ENCODE measurements around the gene LRRC41.
"Not testable (repeated sequence)": the region's sequence is repeated elsewhere in the genome, so short reads cannot be mapped to it uniquely, and the experiment has no call there.

Gene LRRC41, protein sequence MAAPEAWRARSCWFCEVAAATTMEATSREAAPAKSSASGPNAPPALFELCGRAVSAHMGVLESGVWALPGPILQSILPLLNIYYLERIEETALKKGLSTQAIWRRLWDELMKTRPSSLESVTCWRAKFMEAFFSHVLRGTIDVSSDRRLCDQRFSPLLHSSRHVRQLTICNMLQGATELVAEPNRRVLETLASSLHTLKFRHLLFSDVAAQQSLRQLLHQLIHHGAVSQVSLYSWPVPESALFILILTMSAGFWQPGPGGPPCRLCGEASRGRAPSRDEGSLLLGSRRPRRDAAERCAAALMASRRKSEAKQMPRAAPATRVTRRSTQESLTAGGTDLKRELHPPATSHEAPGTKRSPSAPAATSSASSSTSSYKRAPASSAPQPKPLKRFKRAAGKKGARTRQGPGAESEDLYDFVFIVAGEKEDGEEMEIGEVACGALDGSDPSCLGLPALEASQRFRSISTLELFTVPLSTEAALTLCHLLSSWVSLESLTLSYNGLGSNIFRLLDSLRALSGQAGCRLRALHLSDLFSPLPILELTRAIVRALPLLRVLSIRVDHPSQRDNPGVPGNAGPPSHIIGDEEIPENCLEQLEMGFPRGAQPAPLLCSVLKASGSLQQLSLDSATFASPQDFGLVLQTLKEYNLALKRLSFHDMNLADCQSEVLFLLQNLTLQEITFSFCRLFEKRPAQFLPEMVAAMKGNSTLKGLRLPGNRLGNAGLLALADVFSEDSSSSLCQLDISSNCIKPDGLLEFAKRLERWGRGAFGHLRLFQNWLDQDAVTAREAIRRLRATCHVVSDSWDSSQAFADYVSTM

DNA sequence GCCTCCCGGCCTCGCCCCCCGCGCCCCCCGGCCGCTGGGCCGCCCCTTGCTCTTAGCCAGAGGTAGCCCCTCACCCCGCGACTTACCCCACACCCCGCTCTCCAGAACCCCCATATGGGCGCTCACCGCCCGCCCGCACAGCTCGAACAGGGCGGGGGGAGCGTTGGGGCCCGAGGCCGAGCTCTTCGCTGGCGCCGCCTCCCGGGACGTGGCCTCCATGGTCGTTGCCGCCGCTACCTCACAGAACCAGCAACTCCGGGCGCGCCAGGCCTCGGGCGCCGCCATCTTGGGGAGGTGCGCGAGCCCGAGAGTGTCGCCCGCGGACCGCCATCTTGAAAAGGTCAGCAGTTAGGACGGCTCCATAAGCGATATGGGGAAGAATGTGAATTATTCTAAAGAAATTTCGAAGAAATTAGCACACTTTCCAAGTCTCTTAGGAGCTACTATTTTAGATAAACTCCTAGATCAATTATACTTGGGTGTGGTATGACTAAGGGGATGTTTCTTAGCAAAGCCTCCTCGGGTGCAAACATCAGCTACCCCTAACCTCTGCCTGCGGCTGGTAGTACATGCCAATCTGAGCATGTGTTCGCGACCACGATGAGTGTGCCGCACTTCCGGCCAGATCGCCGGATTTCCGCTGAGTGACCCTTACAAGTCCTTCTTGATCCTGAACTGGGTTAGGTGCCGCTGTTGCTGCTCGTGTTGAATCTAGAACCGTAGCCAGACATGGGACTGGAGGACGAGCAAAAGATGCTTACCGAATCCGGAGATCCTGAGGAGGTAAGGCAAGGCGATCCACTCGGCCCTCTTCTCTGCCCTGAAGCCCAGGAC lies at the start of gene LRRC41, which contains the start of gene UQCRH:
TSS of gene LRRC41 (minus strand) at position 579 of the 834 bp plus-strand sequence. CDS start at position 285, 294 bp downstream.
TSS of gene UQCRH (plus strand) at position 661 of the 834 bp plus-strand sequence. CDS start at position 730, 69 bp downstream.
- peak; percentile 89 for DNase-seq (ENCODE audit: low read depth)

DNA sequence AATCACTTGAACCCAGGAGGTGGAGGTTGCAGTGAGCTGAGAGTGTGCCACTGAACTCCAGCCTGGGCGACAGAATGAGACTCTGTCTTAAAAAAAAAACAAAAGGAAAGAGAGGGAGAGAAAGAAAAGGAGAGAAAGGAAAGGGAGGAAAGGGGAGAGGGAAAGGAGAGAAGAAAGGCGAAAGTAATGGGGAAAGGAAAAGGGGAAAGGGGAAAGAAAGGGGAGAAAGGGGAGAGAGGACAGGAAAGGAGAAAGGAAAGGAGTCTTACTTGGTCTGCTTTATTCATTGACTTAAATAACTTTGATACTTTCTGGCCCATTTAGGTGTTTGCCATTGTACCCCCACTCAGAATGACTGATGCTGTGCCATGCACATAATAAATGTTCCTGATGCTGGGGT lies 48.9 kb upstream of the LRRC41 start:
- DNase-seq (ENCODE audit: low read depth), result no peak

DNA sequence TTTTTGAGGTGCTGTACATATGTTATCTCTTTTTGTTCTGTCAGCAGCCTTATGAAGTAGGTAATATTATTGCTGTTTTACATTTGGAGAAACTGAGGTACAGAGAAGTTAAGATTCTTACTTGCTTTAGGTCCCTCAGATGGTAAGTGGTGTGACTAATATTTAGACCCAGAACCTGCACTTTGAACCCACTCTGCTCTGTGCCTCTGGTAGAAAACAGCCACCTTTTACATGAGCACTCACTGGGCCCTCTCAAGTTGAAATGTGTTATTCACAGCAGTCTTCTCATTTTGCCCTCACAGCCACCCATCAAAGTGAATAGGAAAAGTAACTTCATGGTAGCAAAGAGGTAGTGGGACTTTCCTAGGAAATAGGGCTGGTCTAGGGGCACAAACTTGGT lies 41.9 kb upstream of the LRRC41 start:
- DNase-seq (ENCODE audit: low read depth), result no peak

DNA sequence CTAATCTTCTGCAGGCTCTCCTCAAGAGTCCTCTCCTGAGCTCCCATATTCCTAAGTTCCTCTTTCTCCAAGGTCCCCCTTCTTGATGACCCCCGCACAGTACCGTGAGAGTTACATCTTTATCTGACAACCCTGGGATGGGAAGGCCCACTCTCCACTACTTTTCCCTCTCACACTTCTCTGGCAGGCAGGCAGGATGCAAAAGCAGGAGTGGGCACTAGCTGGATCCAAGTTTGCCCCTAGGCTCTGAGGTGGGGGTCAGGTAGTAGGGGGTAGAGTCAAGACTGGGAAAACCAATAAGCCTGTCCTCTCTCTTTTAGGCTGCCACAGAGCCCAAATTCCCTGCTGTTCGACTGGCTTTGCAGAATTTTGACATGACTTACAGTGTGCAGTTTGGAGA lies 41.1 kb upstream of the LRRC41 start:
- no peak for DNase-seq (ENCODE audit: low read depth)

DNA sequence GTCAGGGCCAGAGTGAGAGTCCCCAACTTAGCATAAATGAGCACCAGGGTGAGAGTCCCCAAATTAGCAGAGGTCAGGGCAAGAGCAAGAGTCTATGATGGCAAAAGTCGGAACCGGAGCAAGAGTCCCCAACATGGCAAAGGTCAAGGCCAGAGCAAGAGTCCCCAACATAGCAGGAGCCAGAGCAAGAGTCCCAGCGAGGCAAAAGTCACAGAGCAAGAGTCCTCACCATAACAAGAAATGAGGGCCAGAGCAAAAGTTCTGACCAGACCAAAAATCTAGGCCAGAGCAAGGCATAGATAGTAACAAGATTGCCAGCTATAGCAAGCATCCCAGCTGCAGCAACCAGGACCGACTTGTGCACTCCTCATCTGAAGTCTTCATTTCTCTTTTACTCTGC lies 40.3 kb upstream of the LRRC41 start:
- no peak for DNase-seq (ENCODE audit: low read depth)

DNA sequence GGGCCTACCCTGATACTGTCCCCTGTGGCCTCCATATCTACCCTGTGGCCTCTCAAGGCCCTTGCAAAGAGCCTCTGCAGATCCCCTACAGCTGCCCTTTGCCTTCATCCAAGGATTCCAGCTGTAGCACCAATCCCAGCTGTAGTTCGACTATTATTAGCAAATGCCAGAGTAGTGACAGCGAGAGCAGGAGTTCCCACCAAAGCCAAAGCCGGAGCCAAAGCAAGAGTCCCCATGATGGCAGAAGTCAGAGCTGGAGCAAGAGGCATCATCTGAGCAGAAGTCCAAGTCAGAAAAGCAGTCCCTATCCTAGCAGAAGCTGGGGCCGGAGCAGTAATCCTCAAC lies 39.9 kb upstream of the LRRC41 start:
- no peak for DNase-seq (ENCODE audit: low read depth)

DNA sequence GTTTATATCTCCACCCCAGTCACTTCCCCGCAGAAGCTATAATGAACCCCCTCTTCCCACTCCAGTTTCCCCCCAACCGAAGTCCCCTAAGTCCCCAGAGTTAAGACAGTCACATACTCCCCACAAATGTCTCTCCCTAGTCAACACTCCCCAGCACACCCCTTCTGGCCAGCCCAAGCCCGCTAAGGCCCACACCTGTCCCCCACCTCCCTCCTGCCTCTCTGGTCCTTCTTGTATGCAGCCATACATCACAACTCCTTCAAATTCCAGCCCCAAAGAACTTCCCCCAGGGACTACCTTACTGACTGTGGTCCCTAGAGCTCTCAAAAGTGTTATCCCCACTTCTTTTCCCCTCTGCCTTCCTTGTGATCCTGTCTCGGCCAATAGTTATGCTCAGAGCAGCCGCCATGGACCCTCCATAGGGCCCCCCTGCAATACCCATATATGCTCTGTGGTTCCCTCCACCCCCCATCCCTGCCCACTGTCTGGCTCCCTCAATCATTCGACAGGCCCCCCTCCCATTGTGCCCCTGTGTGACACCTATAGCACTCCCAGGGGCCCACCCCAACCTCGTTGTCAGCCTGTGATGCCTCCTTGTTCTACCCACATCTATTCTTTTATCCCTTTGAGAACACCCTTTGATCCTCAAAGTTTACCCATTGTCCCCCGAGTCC lies 39.4 kb upstream of the LRRC41 start:
- DNase-seq (ENCODE audit: low read depth), result no peak

DNA sequence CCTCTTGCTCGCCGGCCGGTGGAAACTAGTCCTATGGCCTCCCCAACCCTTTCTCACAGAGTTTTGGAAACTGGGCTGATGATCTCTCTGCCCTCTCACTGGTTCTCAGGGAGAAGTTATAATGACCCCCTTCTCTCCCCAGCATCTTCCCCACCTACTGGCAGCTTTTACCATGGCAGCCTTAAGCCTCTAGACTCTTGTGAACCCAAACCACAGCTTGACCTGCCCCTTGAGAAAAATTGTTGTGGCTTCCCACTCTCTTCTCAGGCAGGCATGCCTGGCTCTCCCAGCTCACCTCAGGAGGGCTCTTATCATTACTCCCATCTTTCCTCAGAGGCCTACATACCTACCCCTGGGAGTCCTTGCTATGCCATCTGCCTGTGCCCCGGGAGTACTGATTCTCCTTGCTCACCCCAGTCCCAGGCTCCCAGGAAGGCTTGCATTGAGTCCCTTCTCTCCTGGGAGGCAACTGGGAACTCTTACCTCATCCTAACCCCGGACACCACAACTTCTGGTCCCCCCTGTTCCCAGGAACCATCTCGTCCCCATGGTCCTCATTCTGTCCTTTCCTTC lies 38.8 kb upstream of the LRRC41 start:
- no peak for DNase-seq (ENCODE audit: low read depth)

DNA sequence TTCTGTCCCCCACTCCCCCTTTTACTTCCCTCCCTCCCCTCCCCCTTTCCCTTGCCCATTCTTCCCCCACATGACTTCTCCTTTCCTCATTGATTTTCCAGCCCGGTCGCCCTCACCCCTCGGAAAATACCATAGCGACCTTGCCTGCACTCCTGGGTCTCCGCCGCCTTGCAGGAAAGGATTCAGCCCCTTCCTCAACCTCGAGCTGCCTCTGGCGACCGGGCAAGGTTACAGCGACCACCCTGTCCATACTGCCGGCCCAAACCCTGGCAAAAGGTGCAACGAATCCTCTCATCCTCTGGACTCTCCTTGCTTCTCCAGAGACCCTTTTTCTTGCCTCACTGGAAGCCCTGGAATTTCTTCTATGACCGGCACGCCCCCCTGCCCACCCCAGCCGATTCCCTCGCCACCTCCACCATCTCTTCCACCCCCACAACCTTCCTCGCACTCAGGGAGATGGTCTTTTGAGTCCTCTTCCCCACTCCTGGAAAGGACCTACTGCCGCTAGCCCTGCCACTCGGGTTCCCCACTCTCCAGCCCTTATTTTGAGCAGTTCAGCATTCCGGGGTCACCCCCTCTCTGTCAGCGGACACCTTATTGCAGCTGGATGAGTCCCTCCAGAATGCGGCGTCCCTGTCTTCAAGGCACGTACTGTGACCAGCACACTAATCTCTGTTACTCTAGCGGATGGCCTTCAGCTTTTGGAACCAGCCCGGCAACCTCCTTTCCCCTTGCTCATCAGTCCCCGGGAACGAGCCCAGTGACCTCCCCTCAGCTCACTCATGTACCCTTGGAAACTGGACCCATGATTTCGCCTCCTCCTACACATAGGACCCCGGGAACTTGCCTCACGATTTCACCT lies 38.0 kb upstream of the LRRC41 start:
- no peak for DNase-seq (ENCODE audit: low read depth)

DNA sequence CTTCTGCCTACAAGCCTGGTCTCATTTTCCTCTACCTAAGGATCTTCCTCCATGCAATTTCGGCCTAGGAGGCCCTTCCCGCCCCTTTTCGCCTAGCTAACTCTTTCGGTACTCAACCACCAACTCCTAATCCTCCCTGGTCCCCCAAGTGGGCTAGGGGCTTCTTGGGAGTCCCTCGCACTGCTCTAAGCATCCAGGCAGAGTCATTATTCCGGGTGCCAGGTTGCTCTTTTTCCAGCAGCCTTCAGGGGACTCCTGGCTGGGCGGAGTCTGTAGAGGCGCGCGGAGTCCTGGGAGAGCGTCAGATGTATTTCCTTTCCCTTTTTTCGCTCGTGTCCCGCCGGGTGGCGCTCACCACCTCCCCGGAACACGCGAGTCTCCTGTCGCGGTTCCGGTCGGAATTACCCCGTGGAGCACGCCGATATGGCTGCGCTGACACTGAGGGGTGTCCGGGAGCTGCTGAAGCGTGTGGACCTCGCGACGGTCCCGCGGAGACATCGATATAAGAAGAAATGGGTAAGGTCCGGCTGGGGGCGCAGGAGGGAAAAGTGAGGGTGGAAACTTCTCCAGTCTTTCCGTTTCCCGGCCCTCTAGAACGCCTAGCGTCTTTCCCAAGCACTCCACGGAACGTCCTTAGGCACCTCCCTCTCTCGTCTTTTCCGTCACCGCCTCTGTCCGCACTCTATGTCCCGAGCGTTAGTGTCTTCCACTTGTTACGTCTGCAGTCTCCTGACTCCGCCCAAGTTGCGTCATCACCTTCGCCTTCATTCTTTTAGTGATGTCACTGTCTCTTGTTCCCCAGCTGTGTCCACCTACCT lies 37.2 kb upstream of the LRRC41 start, which contains the start of gene NSUN4:
TSS of gene NSUN4 (plus strand) at position 404 of the 818 bp plus-strand sequence. CDS start at position 424, 20 bp downstream.
- DNase-seq (ENCODE audit: low read depth), result peak; percentile 70

DNA sequence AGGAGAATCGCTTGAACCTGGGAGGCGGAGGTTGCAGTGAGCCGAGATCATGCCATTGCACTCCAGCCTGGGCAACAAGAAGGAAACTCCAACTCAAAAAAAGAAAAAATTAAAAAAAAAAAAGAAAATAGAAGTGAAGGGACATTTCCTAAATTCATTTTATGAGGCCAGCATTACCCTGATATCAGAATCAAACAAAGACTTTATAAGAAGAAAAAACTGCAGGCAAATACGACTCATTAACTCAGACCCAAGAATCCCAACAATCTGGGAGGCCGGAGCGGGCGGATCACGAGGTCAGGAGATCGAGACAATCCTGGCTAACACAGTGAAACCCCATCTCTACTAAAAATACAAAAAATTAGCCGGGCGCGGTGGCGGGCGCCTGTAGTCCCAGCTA lies 34.0 kb upstream of the LRRC41 start:
- not testable (repeated sequence) for DNase-seq (ENCODE audit: low read depth)

DNA sequence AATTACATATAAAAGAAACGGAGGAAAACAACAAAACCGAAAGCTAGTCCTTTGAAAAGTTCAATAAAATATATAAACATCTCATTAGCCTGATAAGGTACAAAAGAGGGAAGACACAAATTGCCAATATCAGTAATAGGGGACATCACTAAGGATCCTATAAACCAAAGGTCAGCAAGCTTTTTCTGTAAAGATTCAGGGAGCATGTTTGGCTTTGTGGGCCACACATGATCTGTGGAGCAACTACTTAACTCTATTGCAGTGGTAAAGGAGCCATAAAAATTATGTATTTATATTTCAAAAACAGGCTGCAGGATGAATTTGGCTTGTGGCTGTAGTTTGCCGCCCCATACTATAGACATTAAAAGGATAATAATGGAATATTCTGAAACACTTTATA lies 31.7 kb upstream of the LRRC41 start:
- no peak for DNase-seq (ENCODE audit: low read depth)

DNA sequence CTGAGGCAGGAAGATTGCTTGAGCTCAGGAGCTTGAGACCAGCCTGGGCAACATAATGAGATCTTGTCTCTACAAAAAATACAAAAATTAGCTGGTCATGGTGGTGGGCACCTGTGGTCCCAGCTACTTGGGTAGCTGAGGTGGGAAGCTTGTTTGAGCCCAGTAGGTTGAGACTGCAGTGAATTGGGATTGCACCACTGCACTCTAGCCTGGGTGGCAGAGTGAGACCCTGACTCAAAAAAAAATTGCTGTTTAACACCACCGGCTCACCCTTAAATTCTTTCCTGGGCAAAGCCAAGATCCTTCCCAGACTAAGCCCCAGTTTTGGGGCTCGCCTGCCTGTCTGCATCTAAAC lies 30.6 kb upstream of the LRRC41 start:
- DNase-seq (ENCODE audit: low read depth), result no peak

DNA sequence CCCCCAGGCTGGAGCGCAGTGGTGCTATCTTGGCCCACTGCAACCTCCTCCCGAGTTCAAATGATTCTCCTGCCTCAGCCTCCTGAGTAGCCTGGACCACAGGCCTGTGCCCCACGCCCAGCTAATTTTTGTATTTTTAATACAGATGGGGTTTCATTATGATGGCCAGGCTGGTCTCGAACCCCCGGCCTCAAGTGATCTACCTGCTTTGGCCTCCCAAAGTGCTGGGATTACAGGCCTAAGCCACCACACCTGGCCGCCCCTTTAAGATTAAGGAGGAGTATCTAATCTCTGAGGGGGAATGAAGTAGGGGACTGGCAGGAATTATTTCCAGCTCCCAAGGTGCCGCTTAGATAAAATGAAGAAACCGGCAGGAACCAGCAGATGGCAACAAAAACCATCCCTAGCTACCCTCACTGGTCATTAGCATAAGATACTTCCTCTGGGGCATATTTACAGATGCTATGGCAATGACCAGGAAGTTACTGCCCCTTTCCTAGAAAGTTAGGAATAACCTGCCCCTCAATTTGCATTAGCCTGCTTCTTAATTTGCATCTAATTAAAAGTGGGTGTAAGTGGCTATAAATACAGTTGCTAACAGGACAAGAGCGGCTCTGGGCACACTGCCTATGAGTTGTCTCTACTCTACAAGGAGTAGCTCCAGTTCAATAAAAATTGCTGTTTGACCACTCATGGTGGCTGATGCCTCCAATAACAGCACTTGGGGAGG lies 30.0 kb upstream of the LRRC41 start:
- no peak for DNase-seq (ENCODE audit: low read depth)

DNA sequence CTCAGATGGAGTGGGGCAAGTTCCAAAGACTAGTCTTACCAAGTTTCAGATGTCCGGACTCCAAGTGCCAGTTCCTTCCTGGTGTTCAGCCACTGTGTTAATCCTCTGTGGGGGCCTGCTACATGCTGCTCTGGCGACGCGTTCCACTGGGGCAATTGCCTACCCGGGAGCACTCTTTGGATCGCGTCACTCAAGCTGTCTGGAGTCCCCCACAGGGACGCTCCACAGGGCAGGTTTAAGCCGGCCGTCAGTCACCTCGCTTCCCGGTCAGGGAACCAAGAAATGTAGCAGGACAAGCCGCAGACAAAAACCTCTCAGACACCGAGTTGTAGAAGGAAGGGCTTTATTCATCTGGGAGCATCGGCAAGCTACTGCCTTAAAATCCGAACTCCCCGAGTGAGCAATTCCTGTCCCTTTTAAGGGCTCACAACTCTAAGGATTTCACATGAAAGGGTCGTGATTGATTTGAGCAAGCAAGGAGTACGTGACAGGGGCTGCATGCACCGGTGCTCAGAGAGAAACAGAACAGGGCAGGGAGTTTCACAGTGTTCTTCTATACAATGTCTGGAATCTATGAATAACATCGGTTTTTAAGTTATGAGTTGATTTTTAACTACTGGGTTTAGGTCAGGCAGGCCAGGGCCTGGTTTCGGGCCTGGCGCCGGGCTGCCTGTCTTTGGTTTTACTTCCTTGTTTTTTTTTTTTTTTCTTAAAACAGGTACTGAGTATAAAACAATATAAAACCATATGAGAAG lies 28.5 kb upstream of the LRRC41 start:
- not testable (repeated sequence) for DNase-seq (ENCODE audit: low read depth)

DNA sequence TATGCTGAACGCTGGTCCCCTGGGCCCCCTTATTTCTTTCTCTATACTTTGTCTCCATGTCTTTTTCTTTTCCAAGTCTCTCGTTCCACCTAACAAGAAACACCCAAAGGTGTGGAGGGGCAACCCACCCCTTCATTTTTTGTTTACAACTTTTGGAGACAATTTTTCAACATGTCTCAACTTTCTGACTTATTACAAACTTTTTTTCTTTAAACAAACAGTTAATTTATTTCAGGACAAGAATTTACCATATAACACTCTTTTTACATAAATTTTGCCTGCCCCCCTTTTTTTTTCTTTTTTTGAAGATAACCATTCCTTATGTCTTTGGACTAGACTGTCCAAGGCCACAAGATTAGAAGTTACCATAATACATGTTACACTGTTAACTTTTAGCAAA lies 27.0 kb upstream of the LRRC41 start:
- DNase-seq (ENCODE audit: low read depth), result not testable (repeated sequence)

DNA sequence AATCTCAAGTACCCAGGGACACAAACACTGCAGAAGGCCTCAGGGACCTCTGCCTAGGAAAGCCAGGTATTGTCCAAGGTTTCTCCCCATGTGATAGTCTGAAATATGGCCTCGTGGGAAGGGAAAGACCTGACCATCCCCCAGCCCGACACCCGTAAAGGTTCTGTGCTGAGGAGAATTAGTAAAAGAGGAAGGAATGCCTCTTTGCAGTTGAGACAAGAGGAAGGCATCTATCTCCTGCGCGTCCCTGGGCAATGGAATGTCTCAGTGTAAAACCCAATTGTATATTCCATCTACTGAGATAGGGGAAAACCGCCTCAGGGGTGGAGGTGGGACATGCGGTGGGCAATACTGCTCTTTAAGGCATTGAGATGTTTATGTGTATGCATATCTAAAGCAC lies 26.4 kb upstream of the LRRC41 start:
- DNase-seq (ENCODE audit: low read depth), result not testable (repeated sequence)

DNA sequence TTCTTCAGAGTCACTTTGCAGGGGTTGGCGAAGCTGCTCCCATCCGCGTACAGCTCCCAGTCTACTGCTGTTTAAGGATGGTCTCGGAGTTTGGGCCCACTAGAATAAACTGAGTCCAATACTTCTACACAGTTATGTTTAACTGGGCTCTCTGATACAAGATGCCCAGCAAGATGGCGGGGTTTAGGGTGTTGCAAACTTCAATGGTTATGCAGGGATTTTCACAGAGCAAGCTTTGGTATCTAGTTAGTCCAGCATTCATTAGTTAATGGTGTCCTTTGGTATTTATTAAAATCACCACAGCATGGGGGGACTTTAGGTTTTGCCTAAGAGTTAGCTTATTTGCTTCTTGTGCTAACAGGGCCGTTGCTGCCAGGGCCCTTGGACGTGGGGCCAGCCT lies 24.8 kb upstream of the LRRC41 start:
- DNase-seq (ENCODE audit: low read depth), result not testable (repeated sequence)

All from stimulated activated CD8-positive, alpha-beta memory T cell treated with anti-CD3 and anti-CD28 coated beads, Interleukin-12 subunit alpha, Interleukin-12 subunit beta, amount 100 ng/mL, for 1 hour (primary cell).